ENCODE measurements around the gene MEGF10.

Gene MEGF10

GRCh38 chr5:127298036-127298429, 7.4 kb downstream of the MEGF10 start:
- Histone ChIP-seq H3K4me1 (ENCODE audit: insufficient read depth, poor library complexity, severe bottlenecking) (peaks cover 8% of the 10 kb centered on the region), H3K36me3 (ENCODE audit: low read depth) (no peaks in the 10 kb centered on the region), H3K9me3 (ENCODE audit: severe bottlenecking) (no peaks in the 10 kb centered on the region), H3K27ac (ENCODE audit: poor library complexity, severe bottlenecking) (no peak overlapping the region), H3K4me3 (ENCODE audit: severe bottlenecking) (no peak overlapping the region), H3K27me3 (ENCODE audit: insufficient read depth, poor library complexity, severe bottlenecking) (peaks cover 11% of the 10 kb centered on the region)
- no peak for TF ChIP-seq CTCF (IDR thresholded peaks at IDR 0.05; ENCODE audit: poor library complexity, severe bottlenecking)
- ATAC-seq (ENCODE audit: low read depth) (no peak), DNase-seq (ENCODE audit: low spot score) (no peak)

GRCh38 chr5:127298656-127299055, 8.1 kb downstream of the MEGF10 start:
- Histone ChIP-seq H3K4me3 (ENCODE audit: severe bottlenecking) (no peak overlapping the region), H3K27ac (ENCODE audit: poor library complexity, severe bottlenecking) (no peak overlapping the region), H3K4me1 (ENCODE audit: insufficient read depth, poor library complexity, severe bottlenecking) (peaks cover 8% of the 10 kb centered on the region), H3K36me3 (ENCODE audit: low read depth) (no peaks in the 10 kb centered on the region), H3K27me3 (ENCODE audit: insufficient read depth, poor library complexity, severe bottlenecking) (peaks cover 5% of the 10 kb centered on the region), H3K9me3 (ENCODE audit: severe bottlenecking) (no peaks in the 10 kb centered on the region)
- TF ChIP-seq CTCF (IDR thresholded peaks at IDR 0.05; ENCODE audit: poor library complexity, severe bottlenecking): no peak
- ATAC-seq (ENCODE audit: low read depth) (no peak), DNase-seq (ENCODE audit: low spot score) (no peak)

DNA sequence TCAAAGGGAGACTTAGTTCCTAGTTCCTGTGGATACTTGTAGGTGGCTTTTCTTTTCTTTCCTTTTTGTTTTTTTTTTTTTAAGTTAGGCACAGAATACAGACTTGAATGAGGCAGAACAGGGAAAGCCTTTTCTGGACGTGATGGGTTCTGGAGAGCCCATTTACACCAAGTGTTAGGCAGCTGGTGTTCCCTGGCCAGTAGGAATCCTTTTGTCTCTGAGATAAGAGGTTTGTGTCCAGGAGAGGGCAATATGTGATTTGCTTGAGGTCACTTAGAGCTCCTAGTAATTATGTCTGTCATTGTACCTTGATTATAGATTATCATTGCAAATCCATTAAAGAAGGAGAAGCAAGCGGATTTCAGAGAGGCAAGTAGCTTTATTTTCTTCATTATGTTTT, 9.1 kb downstream of the MEGF10 start:
- peak; percentile 9 for TF ChIP-seq CTCF (IDR thresholded peaks at IDR 0.05; ENCODE audit: poor library complexity, severe bottlenecking)
- Histone ChIP-seq H3K9me3 (ENCODE audit: severe bottlenecking) (no peaks in the 10 kb centered on the region), H3K27me3 (ENCODE audit: insufficient read depth, poor library complexity, severe bottlenecking) (no peaks in the 10 kb centered on the region), H3K4me3 (ENCODE audit: severe bottlenecking) (no peak overlapping the region), H3K36me3 (ENCODE audit: low read depth) (no peaks in the 10 kb centered on the region), H3K4me1 (ENCODE audit: insufficient read depth, poor library complexity, severe bottlenecking) (peaks cover 8% of the 10 kb centered on the region), H3K27ac (ENCODE audit: poor library complexity, severe bottlenecking) (no peak overlapping the region)
- no peak for ATAC-seq (ENCODE audit: low read depth)
- DNase-seq (ENCODE audit: low spot score): no peak

DNA sequence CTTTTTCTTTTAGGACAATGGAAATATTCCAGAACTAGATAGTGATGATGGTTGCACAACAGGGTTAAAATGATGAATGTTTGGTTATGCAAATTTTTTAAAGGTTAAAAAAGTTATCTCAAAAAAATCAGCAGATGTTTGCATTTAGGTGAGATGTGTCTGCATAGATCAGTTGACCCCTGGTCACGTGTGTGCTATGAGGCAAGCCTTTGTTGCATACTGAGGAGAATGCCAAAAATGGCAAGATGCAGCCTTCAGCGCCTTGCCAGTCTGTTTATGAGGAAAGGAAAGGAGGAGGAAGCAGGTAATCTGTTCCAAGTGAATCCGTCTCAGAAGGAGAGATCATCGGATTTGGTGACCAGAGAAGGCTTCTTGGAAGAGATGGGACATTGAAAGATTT, 11.9 kb downstream of the MEGF10 start:
- H3K9me3 ChIP-seq (ENCODE audit: severe bottlenecking): no peaks in the 10 kb centered on the region
- no peak overlapping the region for H3K4me3 ChIP-seq (ENCODE audit: severe bottlenecking)
- no peak for TF ChIP-seq CTCF (IDR thresholded peaks at IDR 0.05; ENCODE audit: poor library complexity, severe bottlenecking)
- DNase-seq (ENCODE audit: low spot score): no peak
- H3K27me3 ChIP-seq (ENCODE audit: insufficient read depth, poor library complexity, severe bottlenecking): no peaks in the 10 kb centered on the region
- ATAC-seq (ENCODE audit: low read depth): no peak
- no peaks in the 10 kb centered on the region for H3K4me1 ChIP-seq (ENCODE audit: insufficient read depth, poor library complexity, severe bottlenecking)
- H3K36me3 ChIP-seq (ENCODE audit: low read depth): no peaks in the 10 kb centered on the region
- H3K27ac ChIP-seq (ENCODE audit: poor library complexity, severe bottlenecking): no peak overlapping the region

DNA sequence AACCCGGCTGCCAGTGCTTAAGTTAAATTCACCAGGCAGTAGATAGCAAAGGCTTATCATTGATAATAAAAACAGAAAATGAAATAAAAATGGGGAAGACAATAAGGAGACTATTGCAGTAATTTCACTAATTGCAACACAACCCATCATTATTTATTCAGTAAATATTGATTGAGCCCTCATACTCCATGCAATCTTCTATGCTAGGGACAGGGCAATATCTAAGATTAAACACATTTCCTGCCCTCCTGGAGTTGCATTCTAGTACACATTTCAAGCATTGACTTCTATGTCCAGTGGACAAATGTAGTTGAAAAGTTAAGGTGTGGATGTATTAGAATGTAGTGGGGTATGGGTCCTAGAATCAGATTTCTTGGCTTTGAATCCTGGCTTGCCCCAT, 12.8 kb downstream of the MEGF10 start:
- H3K9me3 ChIP-seq (ENCODE audit: severe bottlenecking): no peaks in the 10 kb centered on the region
- H3K4me1 ChIP-seq (ENCODE audit: insufficient read depth, poor library complexity, severe bottlenecking): no peaks in the 10 kb centered on the region
- DNase-seq (ENCODE audit: low spot score) (no peak), ATAC-seq (ENCODE audit: low read depth) (no peak)
- H3K36me3 ChIP-seq (ENCODE audit: low read depth): no peaks in the 10 kb centered on the region
- TF ChIP-seq CTCF (IDR thresholded peaks at IDR 0.05; ENCODE audit: poor library complexity, severe bottlenecking): no peak
- H3K27me3 ChIP-seq (ENCODE audit: insufficient read depth, poor library complexity, severe bottlenecking): no peaks in the 10 kb centered on the region
- no peak overlapping the region for H3K4me3 ChIP-seq (ENCODE audit: severe bottlenecking)
- H3K27ac ChIP-seq (ENCODE audit: poor library complexity, severe bottlenecking): no peak overlapping the region
